HepG2 (cell line): ENCODE results near the gene ARHGAP32. TPM values are rescaled to one million over a fixed set of nuclear protein-coding genes. Genes with fewer than 3 reads are reported as not detected.

Source experiments
- ATAC-seq: fragments of 200-7000 bp; cut with Tn5 transposase; 3 replicates; pipeline ENCODE4 v1.9.1; 2020; ENCODE audit warnings: mild to moderate bottlenecking, moderate library complexity
- BruUV-seq: library from RNA; stranded (reverse); fragments of 400-500 nt; replicated peaks from 2 replicates; lab custom pipeline; 2021; lab: Mats Ljungman, UMichigan
- CTCF ChIA-PET: fragments of 300-600 bp; formaldehyde crosslinking; extraction: SDS; loops from one replicate; lab custom pipeline; 2021; ENCODE audit warnings: low total read pairs, inconsistent platforms, low intra/inter-chr PET ratio; lab: Yijun Ruan, JAX
- POLR2A ChIA-PET: fragments of 350-600 bp; sonication (Branson Sonifier 250); formaldehyde crosslinking; loops from one replicate; lab custom pipeline; 2020; ENCODE audit warnings: antibody characterized with exemption, inconsistent platforms; lab: Yijun Ruan, JAX
- DNase-seq: peaks from one replicate; pipeline ENCODE4 v3.0.0-alpha.2; 2015; ENCODE audit warnings: low spot score
- FAIRE-seq: peaks from 3 replicates; lab custom pipeline; 2011; peaks lifted over from hg19 to GRCh38; lab: Jason Lieb, UNC
- H2AFZ ChIP-seq: one replicate; pipeline ENCODE4 v1.6.1; 2011; ENCODE audit warnings: low read length, inconsistent platforms
- H3K27ac ChIP-seq: fragments of 300-600 bp; 3 replicates; pipeline ENCODE4 v1.8.0; 2011; ENCODE audit warnings: mixed run types, mild to moderate bottlenecking, mixed read lengths, low read length, inconsistent platforms; ENCODE audit not compliant: insufficient read depth; ENCODE audit errors: extremely low read length
- H3K27me3 ChIP-seq, 2 experiments: fragments of 200-600 bp in 1 of 2; 2 replicates in 1 of 2; 3 replicates in 1 of 2; pipeline versions ENCODE4 v1.6.0 to v1.8.0; 2011; ENCODE audit warnings: low read length in 2 of 2, mild to moderate bottlenecking in 2 of 2, moderate library complexity in 2 of 2, inconsistent platforms in 1 of 2; ENCODE audit not compliant: insufficient read depth in 2 of 2, control insufficient read depth in 1 of 2
- H3K36me3 ChIP-seq, 2 experiments: fragments of 200-600 bp in 1 of 2; replicated peaks in 1 of 2; 2 replicates in 1 of 2; 3 replicates in 1 of 2; pipeline versions ENCODE4 v1.5.1 to v1.8.0; 2011; ENCODE audit warnings: low read length in 2 of 2, inconsistent platforms in 1 of 2; ENCODE audit not compliant: insufficient read depth in 2 of 2, control insufficient read depth in 1 of 2
- H3K4me1 ChIP-seq: 2 replicates; pipeline ENCODE4 v1.5.1; 2012; ENCODE audit warnings: low read length, inconsistent platforms; ENCODE audit not compliant: insufficient read depth
- H3K4me2 ChIP-seq: 2 replicates; pipeline ENCODE4 v1.6.0; 2011; ENCODE audit warnings: low read depth, low read length, inconsistent platforms
- H3K4me3 ChIP-seq, 3 experiments: fragments of 200-600 bp in 1 of 3; sonication (generic), shearing (Covaris generic) in 1 of 3; replicated peaks in 1 of 3; 2 replicates each; pipeline ENCODE4 v1.5.1; 2011 to 2016; ENCODE audit warnings: low read length in 3 of 3, inconsistent platforms in 2 of 3, low read depth in 2 of 3, mild to moderate bottlenecking in 2 of 3, control low read depth in 1 of 3, mixed read lengths in 1 of 3; ENCODE audit not compliant: insufficient read depth in 1 of 3
- H3K79me2 ChIP-seq: one replicate; pipeline ENCODE4 v1.6.1; 2011; ENCODE audit warnings: low read length, inconsistent platforms; ENCODE audit not compliant: insufficient read depth
- H3K9ac ChIP-seq: 2 replicates; pipeline ENCODE4 v1.6.0; 2011; ENCODE audit warnings: mild to moderate bottlenecking, low read depth, low read length, inconsistent platforms; ENCODE audit not compliant: insufficient read depth
- H3K9me3 ChIP-seq: 2 replicates; pipeline ENCODE4 v1.5.1; 2012; ENCODE audit warnings: mild to moderate bottlenecking, low read length
- H4K20me1 ChIP-seq: 2 replicates; pipeline ENCODE4 v1.6.0; 2011; ENCODE audit warnings: inconsistent platforms, mild to moderate bottlenecking, low read length, moderate library complexity; ENCODE audit not compliant: insufficient read depth
- ASH2L ChIP-seq: fragments of 300-600, 200-600 bp; sonication (generic); IDR thresholded peaks from 2 replicates; pipeline ENCODE4 v1.7.0; 2017; ENCODE audit warnings: low read depth, mild to moderate bottlenecking, moderate library complexity, mixed read lengths, low read length; ENCODE audit not compliant: insufficient read length
- MXD4 ChIP-seq: IDR thresholded peaks from 2 replicates; pipeline ENCODE4 v1.6.1; 2016; ENCODE audit warnings: mild to moderate bottlenecking, missing biosample characterization, missing genetic modification reagents
- PRMT3 ChIP-seq: sonication (generic); formaldehyde crosslinking; IDR thresholded peaks from 2 replicates; pipeline ENCODE4 v1.8.1; 2022; ENCODE audit warnings: low read depth, mild to moderate bottlenecking, moderate library complexity, missing genetic modification reagents, borderline replicate concordance
- SNAPC2 ChIP-seq: sonication (generic); formaldehyde crosslinking; IDR thresholded peaks from 2 replicates; pipeline ENCODE4 v1.8.1; 2022; ENCODE audit warnings: mild to moderate bottlenecking, missing genetic modification reagents
- SP140L ChIP-seq: sonication (generic); formaldehyde crosslinking; IDR thresholded peaks from 2 replicates; pipeline ENCODE4 v1.4.0; 2020; ENCODE audit warnings: missing genetic modification reagents, borderline replicate concordance
- ZBTB21 ChIP-seq: sonication (generic); formaldehyde crosslinking; IDR thresholded peaks from 2 replicates; pipeline ENCODE4 v1.4.0; 2020; ENCODE audit warnings: missing genetic modification reagents
- ZHX1 ChIP-seq: sonication (generic); formaldehyde crosslinking; IDR thresholded peaks from 2 replicates; pipeline ENCODE4 v1.8.1; 2022; ENCODE audit warnings: low read depth, mild to moderate bottlenecking, missing genetic modification reagents
- ZNF292 ChIP-seq: sonication (generic); formaldehyde crosslinking; IDR thresholded peaks from 2 replicates; pipeline ENCODE4 v1.8.1; 2022; ENCODE audit warnings: mild to moderate bottlenecking, low read depth, missing genetic modification reagents, borderline replicate concordance
- ZNF296 ChIP-seq: sonication (generic); formaldehyde crosslinking; conservative IDR thresholded peaks from 2 replicates; pipeline ENCODE4 v1.5.0; 2020; ENCODE audit warnings: mild to moderate bottlenecking, missing genetic modification reagents
- ZNF337 ChIP-seq: sonication (generic); formaldehyde crosslinking; IDR thresholded peaks from 2 replicates; pipeline ENCODE4 v1.5.1; 2020; ENCODE audit warnings: missing genetic modification reagents, low read depth, mild to moderate bottlenecking, borderline replicate concordance
- WGBS: methylation state at CpG from one replicate; pipeline ENCODE4 v1.1.6; 2017; ENCODE audit warnings: low lambda C conversion rate; 5-methylcytosine and 5-hydroxymethylcytosine counted together
- in situ Hi-C: cut with HindIII; loops from 2 replicates; pipeline ENCODE4 v1.10.0; 2017; ENCODE audit warnings: low pct_unique_long_range_greater_than_20kb; ENCODE audit not compliant: extremely low pct_ligation_motif_present
- intact Hi-C: fragments of 100-400 bp; cut with micrococcal nuclease; formaldehyde crosslinking; loops from one replicate; pipeline ENCODE4 v1.10.0; 2022; ENCODE audit not compliant: unreplicated experiment
- polyA plus RNA-seq, 8 experiments: library from polyadenylated mRNA; depleted of rRNA in 3 of 8; stranded (reverse) in 7 of 8; unstranded in 1 of 8; fragments of >200 nt; fragmentation: Illumina TruSeq in 4 of 8; extraction: Trizol in 4 of 8; gene quantifications; 2 replicates each; pipeline versions ENCODE4 v1.2.1 to v1.2.3, GENCODE V29; 2011 to 2016; ENCODE audit warnings: low read depth in 4 of 8, missing spikeins in 1 of 8, mixed read lengths in 1 of 8; ENCODE audit not compliant: insufficient read depth in 1 of 8
- total RNA-seq, 5 experiments: library from RNA; depleted of rRNA; stranded (reverse); fragments of >200 nt; fragmentation: Illumina TruSeq; extraction: Trizol; gene quantifications; 2 replicates each; pipeline ENCODE4 v1.2.3, GENCODE V29; 2016; ENCODE audit warnings: low read depth in 1 of 5
- TF ChIP-seq, protein P1 (sequence below): sonication (generic); formaldehyde crosslinking; IDR thresholded peaks from 2 replicates; pipeline ENCODE4 v1.8.0; 2022; ENCODE audit warnings: mild to moderate bottlenecking, missing genetic modification reagents
- TF ChIP-seq, protein P2 (sequence below): sonication (generic); formaldehyde crosslinking; conservative IDR thresholded peaks from 2 replicates; pipeline ENCODE4 v1.8.0; 2022; ENCODE audit warnings: low read depth, missing genetic modification reagents

ARHGAP32 gene
- total and polyA plus RNA-seq, 2 of the 13 experiments (the other 11 are each of a cell fraction or from before 2014, with no cell fraction given), result 6.3 to 8.2 TPM

GRCh38 chr11:128917144-128917724 is 274.9 kb downstream of the ARHGAP32 start:
- intact Hi-C loops, result no loop called here
- no TSS peak for BruUV-seq
- DNase-seq, result no peak
- no peak for FAIRE-seq
- CTCF ChIA-PET, result no interaction called here
- no peaks in the 10 kb centered on the region for H3K4me1 ChIP-seq
- H3K4me2 ChIP-seq, result no peak overlapping the region
- no peak for ATAC-seq
- H3K36me3 ChIP-seq, result no peaks in the 10 kb centered on the region
- H2AFZ ChIP-seq, result no peak overlapping the region
- no peak overlapping the region for H3K9ac ChIP-seq
- H3K79me2 ChIP-seq, result no peaks in the 10 kb centered on the region
- POLR2A ChIA-PET, result no interaction called here
- no peaks in the 10 kb centered on the region for H3K9me3 ChIP-seq
- no peaks in the 10 kb centered on the region for H4K20me1 ChIP-seq
- in situ Hi-C loops, result no loop called here
- H3K4me3 ChIP-seq, result no peak overlapping the region
- peaks cover 2 to 39% of the 10 kb centered on the region in 2 experiments; a peak in 4 of 5 replicates for H3K27me3 ChIP-seq
- WGBS, result 11% methylated on average over 5 of the region's 5 CpGs
- no peak overlapping the region for H3K27ac ChIP-seq
- TF ChIP-seq ZNF296 (CRISPR knock-in tag), result no peak
- no peak for TF ChIP-seq ZHX1
- TF ChIP-seq MXD4 (CRISPR knock-in tag), result no peak
- TF ChIP-seq ZNF292 (CRISPR knock-in tag), result no peak
- no peak for TF ChIP-seq ZBTB21 (CRISPR knock-in tag)
- TF ChIP-seq SP140L (CRISPR knock-in tag), result no peak
- TF ChIP-seq, protein P1, sequence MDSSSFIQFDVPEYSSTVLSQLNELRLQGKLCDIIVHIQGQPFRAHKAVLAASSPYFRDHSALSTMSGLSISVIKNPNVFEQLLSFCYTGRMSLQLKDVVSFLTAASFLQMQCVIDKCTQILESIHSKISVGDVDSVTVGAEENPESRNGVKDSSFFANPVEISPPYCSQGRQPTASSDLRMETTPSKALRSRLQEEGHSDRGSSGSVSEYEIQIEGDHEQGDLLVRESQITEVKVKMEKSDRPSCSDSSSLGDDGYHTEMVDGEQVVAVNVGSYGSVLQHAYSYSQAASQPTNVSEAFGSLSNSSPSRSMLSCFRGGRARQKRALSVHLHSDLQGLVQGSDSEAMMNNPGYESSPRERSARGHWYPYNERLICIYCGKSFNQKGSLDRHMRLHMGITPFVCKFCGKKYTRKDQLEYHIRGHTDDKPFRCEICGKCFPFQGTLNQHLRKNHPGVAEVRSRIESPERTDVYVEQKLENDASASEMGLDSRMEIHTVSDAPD (CRISPR knock-in tag), result no peak
- no peak for TF ChIP-seq ZNF337 (CRISPR knock-in tag)
- TF ChIP-seq SNAPC2, result no peak
- TF ChIP-seq, protein P2, sequence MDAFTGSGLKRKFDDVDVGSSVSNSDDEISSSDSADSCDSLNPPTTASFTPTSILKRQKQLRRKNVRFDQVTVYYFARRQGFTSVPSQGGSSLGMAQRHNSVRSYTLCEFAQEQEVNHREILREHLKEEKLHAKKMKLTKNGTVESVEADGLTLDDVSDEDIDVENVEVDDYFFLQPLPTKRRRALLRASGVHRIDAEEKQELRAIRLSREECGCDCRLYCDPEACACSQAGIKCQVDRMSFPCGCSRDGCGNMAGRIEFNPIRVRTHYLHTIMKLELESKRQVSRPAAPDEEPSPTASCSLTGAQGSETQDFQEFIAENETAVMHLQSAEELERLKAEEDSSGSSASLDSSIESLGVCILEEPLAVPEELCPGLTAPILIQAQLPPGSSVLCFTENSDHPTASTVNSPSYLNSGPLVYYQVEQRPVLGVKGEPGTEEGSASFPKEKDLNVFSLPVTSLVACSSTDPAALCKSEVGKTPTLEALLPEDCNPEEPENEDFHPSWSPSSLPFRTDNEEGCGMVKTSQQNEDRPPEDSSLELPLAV (CRISPR knock-in tag), result no peak
- no peak for TF ChIP-seq ASH2L
- no peak for TF ChIP-seq PRMT3 (CRISPR knock-in tag)
